ENCODE measurements around the gene SMPX.

Gene SMPX

GRCh38 chrX:21735038-21735767 is 22.7 kb downstream of the SMPX start:
- TF ChIP-seq POLR2AphosphoS5 (IDR thresholded peaks at IDR 0.05; ENCODE audit: low read depth, low read length) = no peak
- TF ChIP-seq FOXP2 (optimal IDR thresholded peaks at IDR 0.05; ENCODE audit: borderline replicate concordance, extremely low read depth, extremely low read length, insufficient read depth) = no peak
- no peak for TF ChIP-seq REST (IDR thresholded peaks at IDR 0.05; ENCODE audit: insufficient read depth in 1 of 2, low read depth in 2 of 2, low read length in 2 of 2)
- TF ChIP-seq TAF1 (IDR thresholded peaks at IDR 0.05; ENCODE audit: borderline replicate concordance, insufficient read depth, low read length) = no peak
- no peak for TF ChIP-seq SIN3A (IDR thresholded peaks at IDR 0.05; ENCODE audit: borderline replicate concordance, insufficient read depth, low read length)

- no peak for TF ChIP-seq REST (IDR thresholded peaks at IDR 0.05; ENCODE audit: insufficient read depth in 1 of 2, low read depth in 2 of 2, low read length in 2 of 2)
- TF ChIP-seq POLR2AphosphoS5 (IDR thresholded peaks at IDR 0.05; ENCODE audit: low read depth, low read length) = no peak
- TF ChIP-seq SIN3A (IDR thresholded peaks at IDR 0.05; ENCODE audit: borderline replicate concordance, insufficient read depth, low read length) = no peak
- TF ChIP-seq FOXP2 (optimal IDR thresholded peaks at IDR 0.05; ENCODE audit: borderline replicate concordance, extremely low read depth, extremely low read length, insufficient read depth) = no peak
- no peak for TF ChIP-seq TAF1 (IDR thresholded peaks at IDR 0.05; ENCODE audit: borderline replicate concordance, insufficient read depth, low read length)
These were observed 23.7 kb downstream of the SMPX start for GRCh38 chrX:21734175-21734574.

- TF ChIP-seq REST (IDR thresholded peaks at IDR 0.05; ENCODE audit: insufficient read depth in 1 of 2, low read depth in 2 of 2, low read length in 2 of 2) (no peak), TAF1 (IDR thresholded peaks at IDR 0.05; ENCODE audit: borderline replicate concordance, insufficient read depth, low read length) (no peak), FOXP2 (optimal IDR thresholded peaks at IDR 0.05; ENCODE audit: borderline replicate concordance, extremely low read depth, extremely low read length, insufficient read depth) (no peak), POLR2AphosphoS5 (IDR thresholded peaks at IDR 0.05; ENCODE audit: low read depth, low read length) (no peak), SIN3A (IDR thresholded peaks at IDR 0.05; ENCODE audit: borderline replicate concordance, insufficient read depth, low read length) (no peak)
These were observed 24.2 kb downstream of the SMPX start for GRCh38 chrX:21733705-21734104.

- TF ChIP-seq FOXP2 (optimal IDR thresholded peaks at IDR 0.05; ENCODE audit: borderline replicate concordance, extremely low read depth, extremely low read length, insufficient read depth) (no peak), POLR2AphosphoS5 (IDR thresholded peaks at IDR 0.05; ENCODE audit: low read depth, low read length) (no peak), TAF1 (IDR thresholded peaks at IDR 0.05; ENCODE audit: borderline replicate concordance, insufficient read depth, low read length) (no peak), REST (IDR thresholded peaks at IDR 0.05; ENCODE audit: insufficient read depth in 1 of 2, low read depth in 2 of 2, low read length in 2 of 2) (no peak), SIN3A (IDR thresholded peaks at IDR 0.05; ENCODE audit: borderline replicate concordance, insufficient read depth, low read length) (no peak)
These were observed 27.9 kb downstream of the SMPX start for GRCh38 chrX:21730026-21730425.

Data from PFSK-1 (cell line).